Retina (tissue), 1 donor: ENCODE data around the gene AXL.
"Not testable (repeated sequence)": the region's sequence is repeated elsewhere in the genome, so short reads cannot be mapped to it uniquely, and the experiment has no call there.

ENCODE experiments used
- DNase-seq: peaks from one replicate; pipeline ENCODE4 v3.0.0-alpha.2; 2016

AXL gene

DNA sequence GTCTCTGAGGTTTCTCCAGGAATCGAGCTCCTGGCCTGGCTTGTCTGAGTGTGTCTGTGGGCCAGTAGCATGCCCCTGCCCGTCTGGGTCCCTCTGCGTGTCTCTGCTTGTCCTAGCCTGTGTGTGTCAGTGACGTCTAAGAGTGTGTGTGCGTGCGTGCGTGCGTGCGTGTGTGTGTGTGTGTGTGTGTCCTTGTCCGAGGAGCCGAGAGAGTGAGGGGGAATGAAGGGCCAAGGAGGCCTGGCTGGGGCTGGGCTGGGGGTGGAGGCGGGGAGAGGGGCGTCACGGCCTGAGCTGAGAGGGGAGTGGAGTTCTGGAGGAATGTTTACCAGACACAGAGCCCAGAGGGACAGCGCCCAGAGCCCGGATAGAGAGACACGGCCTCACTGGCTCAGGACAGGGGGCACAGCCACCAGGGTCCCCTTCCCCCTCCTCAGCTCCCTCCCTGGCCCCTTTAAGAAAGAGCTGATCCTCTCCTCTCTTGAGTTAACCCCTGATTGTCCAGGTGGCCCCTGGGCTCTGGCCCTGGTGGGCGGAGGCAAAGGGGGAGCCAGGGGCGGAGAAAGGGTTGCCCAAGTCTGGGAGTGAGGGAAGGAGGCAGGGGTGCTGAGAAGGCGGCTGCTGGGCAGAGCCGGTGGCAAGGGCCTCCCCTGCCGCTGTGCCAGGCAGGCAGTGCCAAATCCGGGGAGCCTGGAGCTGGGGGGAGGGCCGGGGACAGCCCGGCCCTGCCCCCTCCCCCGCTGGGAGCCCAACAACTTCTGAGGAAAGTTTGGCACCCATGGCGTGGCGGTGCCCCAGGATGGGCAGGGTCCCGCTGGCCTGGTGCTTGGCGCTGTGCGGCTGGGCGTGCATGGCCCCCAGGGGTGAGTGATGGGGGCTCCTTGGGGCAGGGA, at the start of gene AXL:
AXL (plus strand) TSS at position 609 of the 893 bp plus-strand sequence; CDS start at position 779, 170 bp downstream.
- peak; percentile 83 for DNase-seq

DNA sequence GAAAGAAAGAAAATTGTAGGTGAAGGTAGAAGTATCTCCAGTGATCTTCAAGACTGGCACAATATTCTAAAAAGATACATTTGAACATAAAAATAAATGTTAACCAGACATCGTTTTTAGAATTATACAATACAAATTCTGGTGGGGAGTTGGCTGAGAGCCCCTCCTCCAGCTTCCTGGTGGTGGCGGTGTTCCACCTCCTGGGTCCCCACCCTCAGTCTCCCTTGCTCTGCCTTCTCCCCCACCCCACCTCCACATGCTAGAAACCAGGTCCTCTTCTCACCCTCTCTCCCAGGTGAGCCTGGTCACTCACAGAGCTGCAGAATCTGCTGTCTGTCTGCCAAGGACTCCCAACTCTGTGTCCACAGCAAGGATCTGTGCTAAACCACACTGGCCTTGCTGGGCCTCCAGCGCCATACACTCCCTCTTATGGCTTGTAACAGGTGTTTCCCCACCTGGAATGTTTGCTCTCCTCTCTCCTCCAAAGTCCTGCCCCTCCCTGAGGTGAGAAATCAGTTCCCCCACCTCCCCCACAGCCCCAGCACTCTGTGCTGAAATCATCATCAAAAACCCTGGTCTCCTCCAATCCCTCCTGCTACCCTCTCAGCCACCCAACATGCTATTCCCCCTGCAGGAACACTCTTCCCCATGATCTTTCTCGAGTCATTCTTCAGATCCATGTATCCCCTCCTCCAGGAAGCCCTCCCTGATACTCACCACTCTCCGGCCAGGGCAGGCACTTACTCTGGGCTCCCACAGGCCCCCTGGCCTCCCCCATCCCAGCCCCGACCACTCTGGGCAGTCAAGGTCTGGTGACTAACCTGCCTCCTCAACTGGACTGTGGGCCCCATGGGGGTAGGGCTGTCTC, 46.5 kb upstream of the AXL start:
- no peak for DNase-seq

DNA sequence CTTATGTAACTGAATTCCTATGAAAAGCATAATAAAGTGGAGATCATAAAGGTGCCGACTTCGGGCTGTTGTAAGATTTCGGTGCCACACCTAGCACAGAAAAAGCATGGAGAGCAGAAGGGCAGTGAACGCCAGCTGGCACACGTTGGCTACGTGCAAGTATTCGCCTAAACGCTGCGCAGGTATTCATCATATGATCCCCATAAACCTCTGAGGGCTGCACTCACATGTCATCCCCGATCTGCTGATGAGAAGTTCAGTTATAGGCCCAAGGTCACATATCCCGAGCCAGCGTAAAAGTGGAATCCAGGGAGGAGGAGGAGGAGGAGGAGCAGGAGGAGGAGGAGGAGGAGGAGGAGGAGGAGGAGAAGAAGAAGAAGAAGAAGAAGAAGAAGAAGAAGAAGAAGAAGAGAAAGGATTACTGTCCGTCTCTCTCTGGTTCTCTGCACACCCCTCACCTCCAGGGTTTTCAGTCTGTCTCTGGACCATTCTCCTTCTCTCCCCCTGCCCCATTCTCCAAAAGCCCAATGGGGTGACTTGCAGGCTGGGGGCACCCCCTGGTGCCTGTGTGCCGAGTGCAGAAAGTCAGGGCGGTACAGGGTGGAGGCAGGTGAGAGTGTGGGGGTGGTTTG, 44.6 kb upstream of the AXL start:
- DNase-seq = no peak

DNA sequence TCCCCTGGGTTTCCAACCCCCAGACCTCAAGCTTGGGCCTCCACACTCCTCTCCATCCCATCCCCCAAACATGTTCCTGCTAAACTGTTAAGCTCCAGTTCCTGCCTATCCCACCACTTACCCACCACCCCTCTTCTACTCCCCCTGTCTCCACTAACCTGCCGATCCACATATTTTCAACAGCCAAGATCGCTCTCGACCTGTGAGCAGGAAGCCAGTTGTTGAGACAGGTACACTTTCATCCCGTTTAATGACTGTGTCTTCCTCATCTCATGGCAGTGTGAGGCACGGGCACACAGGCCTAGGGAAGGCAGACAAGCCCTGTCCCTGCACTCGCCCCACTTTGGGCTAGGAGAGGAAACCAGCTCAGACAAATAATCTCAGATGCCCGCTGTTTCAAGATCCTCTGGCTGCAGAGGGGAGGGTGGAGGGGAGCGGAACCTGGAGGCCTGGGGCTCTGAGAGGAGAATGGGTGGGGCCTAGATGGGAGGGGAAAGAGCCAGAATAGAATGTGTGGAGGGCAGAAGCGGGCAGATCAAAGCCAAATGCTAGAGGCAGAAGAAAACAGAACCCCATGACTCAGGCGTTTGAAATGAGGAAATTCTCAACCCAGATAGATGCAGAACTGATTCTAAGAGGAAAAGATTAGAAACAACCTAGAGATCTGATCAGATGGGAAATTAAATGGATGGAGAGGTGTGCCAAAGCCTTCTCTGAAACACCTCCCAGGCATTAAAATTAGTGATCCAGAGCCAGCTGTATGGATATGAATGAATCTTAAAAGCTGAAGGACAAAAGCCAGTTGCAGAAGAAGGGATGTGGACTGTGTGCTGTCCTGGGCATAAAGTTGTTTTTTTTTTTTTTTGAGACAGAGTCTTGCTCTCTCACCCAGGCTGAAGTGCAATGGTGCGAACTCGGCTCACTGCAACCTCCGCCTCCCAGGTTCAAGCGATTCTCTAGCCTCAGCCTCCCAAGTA, 42.9 kb upstream of the AXL start:
- DNase-seq = no peak

DNA sequence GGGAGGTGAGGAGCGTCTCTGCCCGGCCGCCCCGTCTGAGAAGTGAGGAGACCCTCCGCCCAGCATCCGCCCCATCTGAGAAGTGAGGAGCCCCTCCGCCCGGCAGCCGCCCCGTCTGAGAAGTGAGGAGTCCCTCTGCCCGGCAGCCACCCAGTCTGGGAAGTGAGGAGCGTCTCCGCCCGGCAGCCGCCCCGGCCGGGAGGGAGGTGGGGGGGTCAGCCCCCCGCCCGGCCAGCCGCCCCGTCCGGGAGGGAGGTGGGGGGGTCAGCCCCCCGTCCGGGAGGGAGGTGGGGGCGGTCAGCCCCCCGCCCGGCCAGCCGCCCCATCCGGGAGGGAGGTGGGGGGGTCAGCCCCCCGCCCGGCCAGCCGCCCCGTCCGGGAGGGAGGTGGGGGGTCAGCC, 38.9 kb upstream of the AXL start:
- not testable (repeated sequence) for DNase-seq

DNA sequence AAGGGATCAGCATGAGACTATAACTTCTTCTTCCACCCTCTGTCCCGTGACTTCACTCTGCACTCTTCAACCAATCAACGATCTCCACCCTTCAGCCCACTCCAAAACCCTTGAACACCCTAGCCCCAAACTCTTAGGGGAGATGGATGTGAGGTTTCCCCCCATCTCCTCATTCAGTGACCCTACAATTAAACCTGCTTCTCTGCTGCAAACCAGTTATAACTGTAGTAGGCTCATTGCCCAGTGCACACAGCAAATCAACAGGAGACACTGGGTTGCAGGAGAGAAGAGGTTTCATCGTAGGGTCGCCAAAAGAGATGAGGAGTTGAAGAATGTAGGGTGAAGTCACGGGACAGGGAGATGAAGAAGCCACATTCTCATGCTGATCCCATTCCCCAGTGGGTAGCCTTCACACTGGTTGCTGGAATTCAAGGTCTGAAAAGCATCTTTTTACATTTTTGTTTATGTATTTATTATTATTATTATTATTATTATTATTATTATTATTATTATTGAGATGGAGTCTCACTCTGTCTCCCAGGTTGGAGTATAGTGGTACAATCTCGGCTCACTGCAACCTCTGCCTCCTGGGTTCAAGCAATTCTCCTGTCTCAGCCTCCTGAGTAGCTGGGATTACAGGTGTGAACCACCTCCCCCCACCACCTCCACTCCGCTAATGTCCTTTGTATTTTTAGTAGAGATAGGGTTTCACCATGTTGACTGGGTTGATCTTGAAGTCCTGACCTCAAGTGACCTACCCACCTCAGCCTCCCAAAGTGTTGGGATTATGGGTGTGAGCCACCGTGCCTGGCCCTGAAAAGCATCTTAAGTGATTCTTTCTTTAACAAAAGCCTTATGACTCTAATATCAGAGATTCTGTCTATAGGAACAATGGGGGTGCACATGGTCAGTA, 31.8 kb upstream of the AXL start:
- DNase-seq = no peak

DNA sequence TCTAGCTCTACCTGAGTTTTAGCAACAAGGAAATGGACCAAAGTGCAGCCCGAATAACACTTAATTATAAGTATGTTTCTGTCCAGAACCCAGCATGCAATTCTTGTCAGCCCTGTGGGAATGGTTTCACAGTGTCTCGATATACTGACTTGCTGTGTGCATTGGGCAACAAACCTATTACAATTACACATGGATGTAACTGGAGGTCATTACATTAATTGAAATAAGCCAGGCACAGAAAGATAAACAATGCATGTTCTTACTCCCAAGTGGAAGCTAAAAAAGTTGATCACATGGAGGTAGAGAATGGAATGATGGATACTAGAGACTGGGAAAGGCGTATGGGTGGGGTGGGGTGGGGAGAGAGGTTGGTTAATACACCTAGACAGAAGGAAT, 31.1 kb upstream of the AXL start:
- DNase-seq = no peak

DNA sequence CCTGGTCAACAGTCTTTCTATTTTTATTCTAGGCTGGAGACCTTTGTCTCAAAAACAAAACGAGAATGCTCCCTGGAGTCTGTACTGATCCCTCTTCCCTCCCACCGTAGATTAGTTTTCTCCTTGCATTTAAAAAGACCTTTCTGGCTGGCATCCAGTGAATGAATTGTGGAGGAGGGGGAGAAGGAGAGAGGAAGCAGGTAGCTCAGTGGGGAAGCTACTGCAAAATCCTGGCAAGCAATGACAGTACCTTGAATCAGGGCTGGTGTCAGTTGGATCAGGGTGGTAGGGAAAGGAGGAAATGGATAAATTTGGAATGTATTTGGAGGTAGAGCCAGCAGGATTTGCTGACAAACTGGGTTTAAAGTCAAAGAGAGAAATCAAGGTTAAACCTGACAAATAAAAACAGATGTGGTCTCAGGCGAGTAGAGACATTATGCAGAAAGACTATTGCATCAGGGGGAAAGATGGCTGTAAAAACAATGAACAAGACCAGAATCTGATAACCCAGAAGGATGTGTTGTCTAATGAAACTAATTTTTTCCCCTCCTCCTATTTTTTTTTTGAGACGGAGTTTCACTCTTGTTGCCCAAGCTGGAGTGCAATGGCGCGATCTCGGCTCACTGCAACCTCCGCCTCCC, 29.5 kb upstream of the AXL start:
- DNase-seq = no peak

DNA sequence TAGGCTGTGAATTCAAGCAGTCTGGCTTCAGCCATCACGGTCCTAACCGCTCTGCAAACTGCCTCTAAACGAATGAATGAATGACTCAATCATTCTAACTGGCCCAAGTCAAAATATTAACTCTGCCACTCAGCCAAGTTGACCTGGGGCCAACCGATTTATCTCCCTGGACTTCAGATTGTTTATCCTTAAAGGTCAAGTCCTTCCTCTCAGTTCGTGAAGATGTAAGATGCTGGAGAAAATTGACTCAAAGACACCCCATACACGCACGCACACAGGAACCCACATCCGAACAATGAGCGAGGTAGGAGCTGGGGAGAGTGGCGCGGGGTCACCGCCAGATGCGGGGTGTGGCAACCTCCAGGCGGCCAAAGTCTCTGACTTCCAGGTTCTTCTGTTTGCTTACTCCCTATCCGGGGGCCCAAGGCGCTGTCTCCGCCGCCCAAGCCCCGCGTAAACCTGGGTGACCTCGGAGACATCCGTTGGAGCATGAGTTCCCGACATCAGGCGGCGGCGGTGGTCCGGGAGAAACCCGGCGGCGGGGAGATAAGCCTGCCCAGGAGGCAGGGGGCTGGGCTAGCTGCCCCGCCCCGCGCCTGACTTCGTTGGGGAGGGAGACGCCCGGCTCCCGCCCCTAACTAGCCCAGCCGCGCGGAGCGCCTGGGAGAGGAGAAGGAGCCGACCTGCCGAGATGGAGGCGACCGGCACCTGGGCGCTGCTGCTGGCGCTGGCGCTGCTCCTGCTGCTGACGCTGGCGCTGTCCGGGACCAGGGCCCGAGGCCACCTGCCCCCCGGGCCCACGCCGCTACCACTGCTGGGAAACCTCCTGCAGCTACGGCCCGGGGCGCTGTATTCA, 26.2 kb upstream of the AXL start, which contains the start of gene CYP2S1:
CYP2S1 (plus strand) TSS at position 646 of the 856 bp plus-strand sequence; CDS start at position 692, 46 bp downstream.
- DNase-seq = peak; percentile 43

DNA sequence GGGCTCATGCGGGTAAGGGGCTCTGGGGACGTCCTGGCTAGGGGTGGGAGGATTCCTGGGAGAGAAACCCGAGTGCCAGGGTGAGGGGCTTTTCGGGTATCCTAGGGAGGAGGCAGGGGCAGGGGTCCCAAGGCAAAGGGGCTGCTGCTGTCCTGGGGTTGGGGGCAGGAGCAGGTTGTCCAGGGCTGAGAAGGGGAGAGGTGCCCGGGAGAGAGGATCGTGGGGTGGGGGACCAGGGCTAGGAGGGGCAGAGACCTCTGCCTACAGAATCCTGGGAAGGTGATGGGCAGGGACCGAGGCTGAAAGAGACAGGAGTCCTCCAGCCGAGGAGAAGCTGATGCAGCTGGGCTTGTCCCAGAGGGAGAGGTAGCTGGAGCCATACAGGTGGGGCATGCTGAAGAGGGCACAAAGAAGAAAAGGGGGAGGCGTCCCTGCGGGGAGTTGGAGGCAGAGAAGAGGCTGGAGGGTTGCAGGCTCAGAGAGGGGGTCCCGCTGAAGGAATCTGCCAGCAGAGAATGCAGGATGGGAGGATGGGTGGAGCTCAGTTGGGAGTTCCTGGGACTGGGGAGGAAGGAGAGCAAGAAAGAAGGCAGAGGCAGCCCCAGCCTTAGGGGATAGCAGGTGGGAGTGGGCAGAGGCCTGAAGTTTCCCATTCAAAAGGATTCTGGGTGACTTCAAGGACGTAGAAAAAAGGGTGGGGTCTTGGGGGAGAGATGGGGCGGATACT, 25.4 kb upstream of the AXL start:
- no peak for DNase-seq

DNA sequence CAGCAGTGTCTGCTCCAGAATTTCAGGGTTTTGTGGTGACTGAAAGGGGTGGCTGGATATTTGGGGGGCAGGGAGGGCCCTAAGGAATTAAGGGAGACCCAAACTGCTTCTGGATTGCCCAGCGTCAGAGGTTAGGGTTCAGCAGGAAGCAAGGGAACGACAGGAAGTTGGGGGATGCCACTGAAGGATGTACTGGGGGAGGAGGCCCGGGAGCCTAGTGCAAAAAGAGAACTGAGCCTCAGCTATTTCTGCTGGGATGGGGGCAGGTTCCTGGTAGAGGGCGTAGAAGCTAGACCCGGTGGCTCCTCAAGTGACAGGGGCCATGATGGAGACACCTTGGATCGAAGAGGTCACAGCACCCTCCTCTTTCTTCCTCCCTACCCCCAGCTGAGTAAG, 24.9 kb upstream of the AXL start:
- DNase-seq = no peak

DNA sequence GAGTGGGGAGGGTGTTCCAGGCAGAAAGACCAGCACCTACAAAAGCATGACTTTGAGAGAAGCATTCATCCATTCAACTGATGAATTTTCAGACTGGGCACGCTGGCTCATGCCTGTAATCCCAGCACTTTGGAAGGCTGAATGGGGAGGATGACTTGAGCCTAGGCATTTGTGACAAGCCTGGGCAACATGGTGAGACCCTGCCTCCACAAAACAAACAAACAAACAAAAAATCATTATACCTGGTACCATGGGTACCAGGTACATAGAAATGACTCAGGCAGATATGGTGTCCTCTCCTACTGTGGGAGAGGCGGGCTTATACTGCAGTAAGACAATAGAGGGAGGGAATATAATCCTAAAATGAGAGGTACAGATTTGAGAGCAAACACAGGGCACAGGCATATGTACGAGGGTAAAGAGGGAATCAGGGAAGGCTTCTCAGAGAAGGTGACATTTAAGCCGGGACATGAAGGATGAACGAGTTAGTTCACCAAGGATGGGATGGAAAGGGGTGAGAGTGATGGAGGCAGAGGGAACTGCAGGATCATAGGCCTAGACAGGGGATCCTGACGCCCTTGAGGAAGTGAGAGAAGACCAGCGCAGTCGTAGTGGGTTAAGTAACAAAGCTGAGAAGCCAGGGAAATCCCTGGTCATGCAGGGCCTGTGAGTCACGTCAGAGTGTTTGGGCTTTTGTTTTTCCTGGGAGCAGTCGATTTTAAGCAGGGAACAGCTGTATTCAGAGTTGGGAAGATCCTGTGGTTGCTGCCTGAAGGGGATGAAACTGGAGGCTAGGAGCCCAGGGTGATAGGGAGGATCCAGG, 23.1 kb upstream of the AXL start:
- no peak for DNase-seq

DNA sequence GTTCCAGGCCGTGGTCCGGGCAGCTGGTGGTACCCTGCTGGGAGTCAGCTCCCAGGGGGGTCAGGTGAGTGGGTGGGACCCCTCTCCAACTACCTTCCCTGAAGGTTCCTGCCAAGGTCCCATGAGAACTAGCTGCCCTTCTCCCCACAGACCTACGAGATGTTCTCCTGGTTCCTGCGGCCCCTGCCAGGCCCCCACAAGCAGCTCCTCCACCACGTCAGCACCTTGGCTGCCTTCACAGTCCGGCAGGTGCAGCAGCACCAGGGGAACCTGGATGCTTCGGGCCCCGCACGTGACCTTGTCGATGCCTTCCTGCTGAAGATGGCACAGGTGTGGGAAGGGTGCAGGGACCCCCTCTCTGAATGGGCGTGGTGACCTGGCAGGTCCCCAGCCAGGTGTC, 20.5 kb upstream of the AXL start:
- no peak for DNase-seq

DNA sequence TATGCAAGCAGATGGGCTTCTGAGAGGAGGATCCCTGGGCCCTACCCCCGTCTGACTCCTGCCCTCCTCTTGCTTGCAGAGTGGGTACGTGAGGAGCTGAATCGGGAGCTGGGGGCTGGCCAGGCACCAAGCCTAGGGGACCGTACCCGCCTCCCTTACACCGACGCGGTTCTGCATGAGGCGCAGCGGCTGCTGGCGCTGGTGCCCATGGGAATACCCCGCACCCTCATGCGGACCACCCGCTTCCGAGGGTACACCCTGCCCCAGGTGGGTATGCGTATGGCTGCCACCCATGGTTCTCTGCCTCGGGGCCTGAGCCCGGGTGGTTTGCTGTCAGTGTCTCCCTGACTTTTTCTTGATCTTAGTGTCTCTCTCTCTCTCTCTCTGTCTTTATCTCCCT, 15.7 kb upstream of the AXL start:
- no peak for DNase-seq

DNA sequence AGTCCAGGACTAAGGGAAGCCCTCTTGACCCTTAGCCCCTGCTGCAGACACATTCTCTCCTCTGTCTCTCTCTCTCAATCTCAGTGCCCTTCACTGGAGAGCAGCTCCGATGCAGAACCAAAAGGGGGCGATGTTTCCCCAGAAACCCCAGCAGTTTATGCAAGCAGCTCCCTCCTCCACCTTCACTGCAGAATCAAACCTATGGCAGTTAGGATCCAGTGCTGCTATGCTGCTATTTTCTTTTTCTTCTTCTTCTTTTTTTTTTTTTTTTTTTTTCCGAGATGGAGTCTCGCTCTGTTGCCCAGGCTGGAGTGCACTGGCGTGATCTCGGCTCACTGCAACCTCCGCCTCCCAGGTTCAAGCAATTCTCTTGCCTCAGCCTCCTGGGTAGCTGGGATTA, 14.7 kb upstream of the AXL start:
- peak; percentile 79 for DNase-seq

DNA sequence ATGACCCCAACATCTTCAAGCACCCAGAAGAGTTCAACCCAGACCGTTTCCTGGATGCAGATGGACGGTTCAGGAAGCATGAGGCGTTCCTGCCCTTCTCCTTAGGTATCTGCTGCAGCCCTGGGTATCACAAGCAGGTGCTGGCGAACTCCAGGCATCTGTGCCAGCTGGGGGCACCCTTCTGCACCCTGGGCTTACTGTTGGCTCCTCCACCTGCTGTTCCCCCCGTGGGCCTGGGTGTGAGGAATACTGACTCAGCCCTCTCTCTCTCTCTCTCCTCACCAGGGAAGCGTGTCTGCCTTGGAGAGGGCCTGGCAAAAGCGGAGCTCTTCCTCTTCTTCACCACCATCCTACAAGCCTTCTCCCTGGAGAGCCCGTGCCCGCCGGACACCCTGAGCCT, 13.0 kb upstream of the AXL start:
- no peak for DNase-seq

DNA sequence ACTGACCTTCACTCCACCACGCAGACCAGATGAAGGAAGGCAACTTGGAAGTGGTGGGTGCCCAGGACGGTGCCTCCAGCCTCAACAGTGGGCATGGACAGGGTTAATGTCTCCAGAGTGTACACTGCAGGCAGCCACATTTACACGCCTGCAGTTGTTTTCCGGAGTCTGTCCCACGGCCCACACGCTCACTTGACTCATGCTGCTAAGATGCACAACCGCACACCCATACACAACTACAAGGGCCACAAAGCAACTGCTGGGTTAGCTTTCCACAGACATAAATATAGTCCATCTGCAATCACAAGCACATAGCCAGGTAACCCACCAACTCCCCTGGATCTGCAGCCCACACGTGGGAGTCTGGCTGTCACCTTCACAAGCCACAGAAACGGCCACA, 12.6 kb upstream of the AXL start:
- no peak for DNase-seq
